ENCODE data around the gene CCNC.

The CCNC gene

GRCh38 chr6:99588618-99589289, 20.3 kb upstream of the CCNC start:
- peak; percentile 63 for TF ChIP-seq MAX (IDR thresholded peaks at IDR 0.05)
- TF ChIP-seq RAD21 (IDR thresholded peaks at IDR 0.05; ENCODE audit: low read depth) = peak; percentile 82
- TF ChIP-seq USF1 (IDR thresholded peaks at IDR 0.05) = no peak
- TF ChIP-seq CEBPB (IDR thresholded peaks at IDR 0.05) = no peak
- no peak for TF ChIP-seq EP300 (IDR thresholded peaks at IDR 0.05; ENCODE audit: borderline replicate concordance)
- TF ChIP-seq YY1 (IDR thresholded peaks at IDR 0.05; ENCODE audit: low read depth) = no peak

GRCh38 chr6:99587792-99588191, 19.3 kb upstream of the CCNC start:
- no peak for TF ChIP-seq CEBPB (IDR thresholded peaks at IDR 0.05)
- no peak for TF ChIP-seq YY1 (IDR thresholded peaks at IDR 0.05; ENCODE audit: low read depth)
- no peak for TF ChIP-seq ZBTB7A (IDR thresholded peaks at IDR 0.05; ENCODE audit: low read depth)
- TF ChIP-seq TCF12 (IDR thresholded peaks at IDR 0.05; ENCODE audit: low read depth) = no peak
- no peak for TF ChIP-seq FOXM1 (IDR thresholded peaks at IDR 0.05; ENCODE audit: borderline replicate concordance, low read depth)
- TF ChIP-seq TAF1 (IDR thresholded peaks at IDR 0.05; ENCODE audit: low read depth) = no peak
- TF ChIP-seq EGR1 (IDR thresholded peaks at IDR 0.05) = no peak
- TF ChIP-seq USF1 (IDR thresholded peaks at IDR 0.05) = no peak
- TF ChIP-seq RAD21 (IDR thresholded peaks at IDR 0.05; ENCODE audit: low read depth) = no peak
- TF ChIP-seq REST (IDR thresholded peaks at IDR 0.05; ENCODE audit: low read depth) = no peak
- no peak for TF ChIP-seq EP300 (IDR thresholded peaks at IDR 0.05; ENCODE audit: borderline replicate concordance)
- TF ChIP-seq NFIC (IDR thresholded peaks at IDR 0.05) = no peak
- TF ChIP-seq CREB1 (IDR thresholded peaks at IDR 0.05; ENCODE audit: low read depth) = no peak

- no peak for TF ChIP-seq TCF12 (IDR thresholded peaks at IDR 0.05; ENCODE audit: low read depth)
- TF ChIP-seq NFIC (IDR thresholded peaks at IDR 0.05) = no peak
- TF ChIP-seq CEBPB (IDR thresholded peaks at IDR 0.05) = no peak
- no peak for TF ChIP-seq MAX (IDR thresholded peaks at IDR 0.05)
- no peak for TF ChIP-seq TEAD4 (IDR thresholded peaks at IDR 0.05)
- TF ChIP-seq RAD21 (IDR thresholded peaks at IDR 0.05; ENCODE audit: low read depth) = no peak
- no peak for TF ChIP-seq CREB1 (IDR thresholded peaks at IDR 0.05; ENCODE audit: low read depth)
- no peak for TF ChIP-seq EGR1 (IDR thresholded peaks at IDR 0.05)
- no peak for TF ChIP-seq ZBTB7A (IDR thresholded peaks at IDR 0.05; ENCODE audit: low read depth)
- TF ChIP-seq EP300 (IDR thresholded peaks at IDR 0.05; ENCODE audit: borderline replicate concordance) = no peak
- no peak for TF ChIP-seq USF1 (IDR thresholded peaks at IDR 0.05)
- no peak for TF ChIP-seq FOXM1 (IDR thresholded peaks at IDR 0.05; ENCODE audit: borderline replicate concordance, low read depth)
- no peak for TF ChIP-seq REST (IDR thresholded peaks at IDR 0.05; ENCODE audit: low read depth)
- no peak for TF ChIP-seq YY1 (IDR thresholded peaks at IDR 0.05; ENCODE audit: low read depth)
- no peak for TF ChIP-seq TAF1 (IDR thresholded peaks at IDR 0.05; ENCODE audit: low read depth)
These were observed 11.3 kb upstream of the CCNC start for GRCh38 chr6:99579781-99580180.

- TF ChIP-seq REST (IDR thresholded peaks at IDR 0.05; ENCODE audit: low read depth) (no peak), MAX (IDR thresholded peaks at IDR 0.05) (no peak), NFIC (IDR thresholded peaks at IDR 0.05) (no peak), EGR1 (IDR thresholded peaks at IDR 0.05) (no peak), EP300 (IDR thresholded peaks at IDR 0.05; ENCODE audit: borderline replicate concordance) (no peak)
These were observed 7.2 kb upstream of the CCNC start for GRCh38 chr6:99575544-99576227.
